Testis (tissue), 3 donors: ENCODE measurements around the gene LDHAL6B. TPM values are rescaled to one million over a fixed set of nuclear protein-coding genes. Genes with fewer than 3 reads are reported as not detected.

Experiments
- DNase-seq: peaks from one replicate; pipeline ENCODE4 v3.0.0-alpha.2; 2019
- H3K27ac ChIP-seq, 2 donors: fragments of 200-600 bp; sonication (generic); one replicate each; pipeline ENCODE4 v1.5.1; 2019
- H3K27me3 ChIP-seq: fragments of 200-600 bp; sonication (generic); one replicate; pipeline ENCODE4 v1.5.1; 2019
- H3K36me3 ChIP-seq: fragments of 200-600 bp; sonication (generic); one replicate; pipeline ENCODE4 v1.5.1; 2017; ENCODE audit warnings: low read depth; ENCODE audit errors: missing control alignments
- H3K4me1 ChIP-seq: fragments of 200-600 bp; sonication (generic); one replicate; pipeline ENCODE4 v1.5.1; 2019
- H3K4me3 ChIP-seq, 2 donors: fragments of 200-600 bp; sonication (generic); one replicate each; pipeline ENCODE4 v1.5.1; 2017 to 2019
- H3K9me3 ChIP-seq: fragments of 200-600 bp; sonication (generic); one replicate; pipeline ENCODE4 v1.5.1; 2017
- POLR2A ChIP-seq: fragments of 450-650 bp; IDR thresholded peaks from one replicate; pipeline ENCODE4 v1.6.1; 2017; ENCODE audit warnings: antibody characterized with exemption, mild to moderate bottlenecking, moderate library complexity
- WGBS, 2 donors: methylation state at CpG; one replicate each; pipeline ENCODE4 v1.1.5; 2018; 5-methylcytosine and 5-hydroxymethylcytosine counted together
- intact Hi-C: fragments of 100-400 bp; cut with DNase I; formaldehyde crosslinking; loops from one replicate; pipeline ENCODE4 v1.15.1; 2023; ENCODE audit warnings: low total_unique reads
- polyA plus RNA-seq: library from polyadenylated mRNA; stranded (reverse); fragments of 350-450 nt; fragmentation: Illumina TruSeq; extraction: RNeasy Lipid Tissue Mini Kit (QIAGEN cat#74804); gene quantifications from one replicate; pipeline ENCODE4 v1.2.3, GENCODE V29; 2014; ENCODE audit warnings: low read depth, low replicate concordance; ENCODE audit not compliant: insufficient read depth
- total RNA-seq, 2 donors: library from RNA; depleted of rRNA; stranded (reverse); fragments of >200 nt; gene quantifications; one replicate each; pipeline ENCODE4 v1.2.3, GENCODE V29; 2016
- TF ChIP-seq, protein P1 (sequence below), 3 experiments: fragments of 450-650 bp in 2 of 3; fragments of 200-600 bp in 1 of 3; sonication (generic) in 1 of 3; IDR thresholded peaks; one replicate each; pipeline ENCODE4 v1.5.1; 2016 to 2019; ENCODE audit warnings: antibody characterized with exemption in 3 of 3, mild to moderate bottlenecking in 2 of 3, moderate library complexity in 1 of 3

Gene LDHAL6B
- total and polyA plus RNA-seq, 3 donors from 2014 or later, result 18.6 to 119 (median 22.6) TPM

DNA sequence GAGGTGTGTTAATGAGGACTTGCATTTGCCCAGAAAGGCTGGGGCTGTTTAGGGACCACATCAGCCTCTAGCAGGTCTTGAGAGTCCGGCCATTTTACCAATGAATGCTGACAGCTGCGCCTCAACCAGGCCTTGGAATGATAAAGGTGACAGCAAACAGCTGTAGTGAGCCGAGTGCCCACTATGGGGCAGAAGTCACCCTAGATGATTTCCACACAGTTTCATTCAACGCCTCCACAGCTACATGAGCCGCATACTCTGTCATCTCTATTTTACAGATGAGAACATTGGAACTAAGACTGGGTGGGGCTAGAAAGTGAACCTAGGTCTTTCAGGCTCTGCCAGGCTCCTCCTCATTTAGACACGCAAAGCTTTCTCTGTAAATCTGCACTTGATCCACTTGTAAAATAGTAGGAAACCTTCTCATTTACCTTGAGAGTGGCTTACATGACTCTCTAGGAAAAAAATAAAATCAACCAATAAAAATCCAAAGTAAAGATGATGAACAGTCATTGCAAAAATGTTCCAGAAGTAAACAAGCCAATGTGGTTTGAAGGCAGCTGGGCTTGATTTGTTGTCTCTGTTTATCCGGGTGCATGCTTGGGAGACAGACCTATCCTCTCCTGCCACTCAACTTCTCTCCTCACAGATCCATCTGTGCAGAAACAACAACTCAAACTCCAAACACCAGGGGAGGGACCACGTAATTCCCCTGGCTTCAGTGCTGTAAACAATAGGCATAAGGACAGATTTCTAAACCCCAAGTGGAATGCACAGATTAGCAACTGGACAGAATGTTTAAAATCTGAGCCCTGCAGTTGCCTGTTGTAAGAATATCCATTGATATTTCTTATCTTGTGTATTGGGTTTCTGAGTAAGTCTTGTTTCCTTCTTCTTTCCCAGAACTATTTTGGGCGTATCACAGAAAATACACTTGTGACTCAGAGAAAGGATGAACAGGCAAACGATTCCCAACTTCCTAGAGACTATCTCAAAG is 31.5 kb upstream of the LDHAL6B start:
- no peak overlapping the region for H3K27ac ChIP-seq
- H3K9me3 ChIP-seq, result no peaks in the 10 kb centered on the region
- WGBS, 2 donors, result 65 to 72% methylated on average over 10 of the region's 10 CpGs
- no peaks in the 10 kb centered on the region for H3K27me3 ChIP-seq
- H3K4me3 ChIP-seq, result no peak overlapping the region
- no peaks in the 10 kb centered on the region for H3K4me1 ChIP-seq
- intact Hi-C loops, result no loop called here
- no peaks in the 10 kb centered on the region for H3K36me3 ChIP-seq
- DNase-seq, result peak; percentile 62
- TF ChIP-seq POLR2A, result no peak
- TF ChIP-seq, protein P1, sequence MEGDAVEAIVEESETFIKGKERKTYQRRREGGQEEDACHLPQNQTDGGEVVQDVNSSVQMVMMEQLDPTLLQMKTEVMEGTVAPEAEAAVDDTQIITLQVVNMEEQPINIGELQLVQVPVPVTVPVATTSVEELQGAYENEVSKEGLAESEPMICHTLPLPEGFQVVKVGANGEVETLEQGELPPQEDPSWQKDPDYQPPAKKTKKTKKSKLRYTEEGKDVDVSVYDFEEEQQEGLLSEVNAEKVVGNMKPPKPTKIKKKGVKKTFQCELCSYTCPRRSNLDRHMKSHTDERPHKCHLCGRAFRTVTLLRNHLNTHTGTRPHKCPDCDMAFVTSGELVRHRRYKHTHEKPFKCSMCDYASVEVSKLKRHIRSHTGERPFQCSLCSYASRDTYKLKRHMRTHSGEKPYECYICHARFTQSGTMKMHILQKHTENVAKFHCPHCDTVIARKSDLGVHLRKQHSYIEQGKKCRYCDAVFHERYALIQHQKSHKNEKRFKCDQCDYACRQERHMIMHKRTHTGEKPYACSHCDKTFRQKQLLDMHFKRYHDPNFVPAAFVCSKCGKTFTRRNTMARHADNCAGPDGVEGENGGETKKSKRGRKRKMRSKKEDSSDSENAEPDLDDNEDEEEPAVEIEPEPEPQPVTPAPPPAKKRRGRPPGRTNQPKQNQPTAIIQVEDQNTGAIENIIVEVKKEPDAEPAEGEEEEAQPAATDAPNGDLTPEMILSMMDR (IDR thresholded peaks at IDR 0.05), result peak in 2 of 3 experiments; percentile 4 to 17

GRCh38 chr15:59176653-59177316 is 29.9 kb upstream of the LDHAL6B start:
- H3K27ac ChIP-seq, result no peak overlapping the region

GRCh38 chr15:59177317-59177660 is 29.4 kb upstream of the LDHAL6B start:
- intact Hi-C loops, result no loop called here
- Histone ChIP-seq H3K36me3 (no peaks in the 10 kb centered on the region), H3K4me3 (no peak overlapping the region), H3K27me3 (no peaks in the 10 kb centered on the region), H3K4me1 (no peaks in the 10 kb centered on the region), H3K27ac (peak overlapping the region in 1 of 2 donors; percentile 19), H3K9me3 (no peaks in the 10 kb centered on the region)
- 80 to 83% methylated on average over 4 of the region's 4 CpGs for WGBS, 2 donors
- no peak for TF ChIP-seq POLR2A
- TF ChIP-seq, protein P1 (IDR thresholded peaks at IDR 0.05), result no peak
- DNase-seq, result no peak

More at GRCh38 chr15:59176653-59177316, 29.9 kb upstream of the LDHAL6B start:
- WGBS, 2 donors, result 85 to 92% methylated on average over 9 of the region's 9 CpGs
- Histone ChIP-seq H3K27me3 (no peaks in the 10 kb centered on the region), H3K9me3 (no peaks in the 10 kb centered on the region), H3K4me3 (no peak overlapping the region), H3K36me3 (no peaks in the 10 kb centered on the region), H3K4me1 (no peaks in the 10 kb centered on the region)
- intact Hi-C loops, result no loop called here
- DNase-seq, result no peak
- TF ChIP-seq POLR2A, result no peak
- TF ChIP-seq, protein P1 (IDR thresholded peaks at IDR 0.05), result no peak

- WGBS, 2 donors, result 92 to 96% methylated on average over 16 of the region's 16 CpGs
- Histone ChIP-seq H3K27me3 (no peaks in the 10 kb centered on the region), H3K27ac (peak overlapping the region in 1 of 2 donors; percentile 19), H3K4me3 (no peak overlapping the region), H3K9me3 (no peaks in the 10 kb centered on the region), H3K4me1 (no peaks in the 10 kb centered on the region), H3K36me3 (no peaks in the 10 kb centered on the region)
- intact Hi-C loops, result no loop called here
- TF ChIP-seq, protein P1 (IDR thresholded peaks at IDR 0.05), result no peak
- no peak for TF ChIP-seq POLR2A
- DNase-seq, result no peak
Observed at GRCh38 chr15:59178151-59178695, 28.4 kb upstream of the LDHAL6B start.
